CD4-positive, alpha-beta T cell (primary cell): ENCODE results near the gene LBHD2. TPM values are rescaled to one million over a fixed set of nuclear protein-coding genes. Genes with fewer than 3 reads are reported as not detected.
A peak's percentile ranks its signal among the peaks of the same experiment; 100 is the strongest.
"Not testable (repeated sequence)": the region's sequence is repeated elsewhere in the genome, so short reads cannot be mapped to it uniquely, and the experiment has no call there.

Experiments
- ATAC-seq: fragments of 200-7000 bp; cut with Tn5 transposase; one replicate; pipeline ENCODE4 v1.10.0; 2022; ENCODE audit warnings: mild to moderate bottlenecking; ENCODE audit not compliant: poor library complexity
- CTCF ChIA-PET: fragments of 350-600 bp; sonication (Branson Sonifier 250); formaldehyde crosslinking; loops from one replicate; lab custom pipeline; 2021; ENCODE audit warnings: antibody characterized with exemption, inconsistent platforms; lab: Charles Lee
- POLR2A ChIA-PET: fragments of 350-600 bp; sonication (Branson Sonifier 250); formaldehyde crosslinking; loops from one replicate; lab custom pipeline; 2021; ENCODE audit warnings: antibody characterized with exemption, inconsistent platforms; lab: Charles Lee
- DNase-seq, 14 experiments: peaks; one replicate each; pipeline ENCODE4 v3.0.0-alpha.2; 2013 to 2020; ENCODE audit warnings: mixed read lengths in 2 of 14
- H3K27ac ChIP-seq, 2 donors: one replicate each; pipeline versions ENCODE4 v1.5.1 to v1.7.0; 2013; ENCODE audit warnings: low read length in 2 of 2, low read depth in 1 of 2, mild to moderate bottlenecking in 1 of 2
- H3K27me3 ChIP-seq, 2 experiments: 1 replicate in 1 of 2; 2 replicates in 1 of 2; pipeline versions ENCODE4 v1.6.1 to v1.7.0; 2013; ENCODE audit warnings: low read length in 2 of 2, control low read depth in 1 of 2, mild to moderate bottlenecking in 1 of 2, moderate library complexity in 1 of 2; ENCODE audit not compliant: insufficient read depth in 2 of 2, control insufficient read depth in 1 of 2
- H3K36me3 ChIP-seq: one replicate; pipeline ENCODE4 v1.6.1; 2013; ENCODE audit warnings: low read length, control low read depth; ENCODE audit not compliant: insufficient read depth
- H3K4me1 ChIP-seq: one replicate; pipeline ENCODE4 v1.6.1; 2013; ENCODE audit warnings: low read length, control low read depth; ENCODE audit not compliant: insufficient read depth
- H3K4me3 ChIP-seq: one replicate; pipeline ENCODE4 v1.5.1; 2013; ENCODE audit warnings: mild to moderate bottlenecking, low read length, moderate library complexity
- H3K9me3 ChIP-seq, 2 experiments: 1 replicate in 1 of 2; 2 replicates in 1 of 2; pipeline versions ENCODE4 v1.6.1 to v1.7.0; 2013; ENCODE audit warnings: low read length in 2 of 2, mild to moderate bottlenecking in 2 of 2, control low read depth in 1 of 2, moderate library complexity in 1 of 2; ENCODE audit not compliant: control insufficient read depth in 1 of 2, insufficient read depth in 1 of 2
- H3K27ac Mint-ChIP-seq: one replicate; pipeline ENCODE4 v1.8.0; 2020; ENCODE audit warnings: mixed read lengths
- H3K27me3 Mint-ChIP-seq: one replicate; pipeline ENCODE4 v1.8.0; 2021; ENCODE audit warnings: mixed read lengths
- H3K36me3 Mint-ChIP-seq: one replicate; pipeline ENCODE4 v1.8.0; 2021; ENCODE audit warnings: low read depth, mixed read lengths
- H3K4me1 Mint-ChIP-seq: one replicate; pipeline ENCODE4 v1.8.0; 2021; ENCODE audit warnings: low read depth, mixed read lengths
- H3K4me3 Mint-ChIP-seq: one replicate; pipeline ENCODE4 v1.8.0; 2020; ENCODE audit warnings: mild to moderate bottlenecking, mixed read lengths
- H3K9me3 Mint-ChIP-seq: one replicate; pipeline ENCODE4 v1.8.0; 2020; ENCODE audit warnings: mixed read lengths
- intact Hi-C, 2 experiments: fragments of 100-400 bp; cut with DNase I in 1 of 2; cut with micrococcal nuclease in 1 of 2; formaldehyde crosslinking; loops; one replicate each; pipeline versions ENCODE4 v1.15.1 to v1.9.0; 2023 to 2025; cut with DNase I, micrococcal nuclease
- total RNA-seq, 174 experiments: library from RNA in 2 of 174; stranded (reverse) in 2 of 174; gene quantifications; one replicate each; pipeline ENCODE4 v1.2.3 and lab custom pipeline; 2021 to 2026
- TF ChIP-seq, protein P1 (sequence below): fragments of 200-600 bp; IDR thresholded peaks from one replicate; pipeline ENCODE4 v1.8.0; 2022; ENCODE audit warnings: antibody characterized with exemption, mild to moderate bottlenecking

LBHD2 gene
- total RNA-seq, 2 experiments from 2014 or later = not detected

DNA sequence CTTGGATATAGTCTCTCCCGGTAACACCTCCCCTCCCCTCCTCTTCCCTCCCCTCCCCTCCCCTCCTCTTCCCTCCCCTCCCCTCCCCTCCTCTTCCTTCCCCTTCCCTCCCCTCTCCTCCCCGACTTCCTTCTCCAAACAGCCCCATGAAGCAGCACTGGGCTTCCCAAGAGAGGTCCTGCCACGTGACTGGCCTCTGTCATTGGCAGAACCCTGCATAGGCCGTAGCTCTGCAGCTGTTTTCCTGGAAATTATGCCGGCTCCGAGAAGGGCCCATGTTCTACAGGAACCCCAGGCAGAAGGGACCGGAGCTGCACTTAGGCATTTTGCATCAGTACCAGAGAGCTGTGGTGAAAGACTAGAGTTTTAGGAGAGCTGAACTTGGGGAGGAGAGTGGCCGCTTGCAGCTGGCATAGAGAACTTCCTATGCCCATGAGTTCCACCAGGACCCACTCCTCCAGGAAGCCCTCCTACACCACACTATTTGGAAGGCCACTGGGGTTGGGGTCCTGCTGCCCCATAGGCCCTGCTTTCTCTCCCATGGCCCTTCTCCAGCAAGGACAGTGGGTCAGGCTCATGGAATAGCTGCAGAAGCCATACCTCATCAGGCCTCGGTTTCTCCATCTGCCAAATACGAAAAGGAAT lies 34.1 kb downstream of the LBHD2 start:
- peaks cover 8% of the 10 kb centered on the region for H3K4me1 Mint-ChIP-seq
- peaks cover 19% of the 10 kb centered on the region for H3K27me3 Mint-ChIP-seq
- no peaks in the 10 kb centered on the region for H3K9me3 Mint-ChIP-seq
- Histone ChIP-seq H3K27me3 (peaks cover 15 to 28% of the 10 kb centered on the region in 2 experiments), H3K27ac (no peak overlapping the region), H3K36me3 (no peaks in the 10 kb centered on the region), H3K4me1 (peaks cover 30% of the 10 kb centered on the region), H3K9me3 (peaks cover 0 to 4% of the 10 kb centered on the region in 2 experiments), H3K4me3 (no peak overlapping the region)
- intact Hi-C loops = no loop called here
- no peak for ATAC-seq
- H3K4me3 Mint-ChIP-seq = no peak overlapping the region
- no peak overlapping the region for H3K27ac Mint-ChIP-seq
- TF ChIP-seq, protein P1, sequence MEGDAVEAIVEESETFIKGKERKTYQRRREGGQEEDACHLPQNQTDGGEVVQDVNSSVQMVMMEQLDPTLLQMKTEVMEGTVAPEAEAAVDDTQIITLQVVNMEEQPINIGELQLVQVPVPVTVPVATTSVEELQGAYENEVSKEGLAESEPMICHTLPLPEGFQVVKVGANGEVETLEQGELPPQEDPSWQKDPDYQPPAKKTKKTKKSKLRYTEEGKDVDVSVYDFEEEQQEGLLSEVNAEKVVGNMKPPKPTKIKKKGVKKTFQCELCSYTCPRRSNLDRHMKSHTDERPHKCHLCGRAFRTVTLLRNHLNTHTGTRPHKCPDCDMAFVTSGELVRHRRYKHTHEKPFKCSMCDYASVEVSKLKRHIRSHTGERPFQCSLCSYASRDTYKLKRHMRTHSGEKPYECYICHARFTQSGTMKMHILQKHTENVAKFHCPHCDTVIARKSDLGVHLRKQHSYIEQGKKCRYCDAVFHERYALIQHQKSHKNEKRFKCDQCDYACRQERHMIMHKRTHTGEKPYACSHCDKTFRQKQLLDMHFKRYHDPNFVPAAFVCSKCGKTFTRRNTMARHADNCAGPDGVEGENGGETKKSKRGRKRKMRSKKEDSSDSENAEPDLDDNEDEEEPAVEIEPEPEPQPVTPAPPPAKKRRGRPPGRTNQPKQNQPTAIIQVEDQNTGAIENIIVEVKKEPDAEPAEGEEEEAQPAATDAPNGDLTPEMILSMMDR = no peak
- ChIA-PET POLR2A (no interaction called here), CTCF (interaction anchor here (4.0 kb wide), 1 partner anchor 13 kb away, joined by 15 read pairs; no protein-coding TSS in a partner anchor)
- DNase-seq = peak in 2 of 14 experiments; percentile 43 to 46
- no peaks in the 10 kb centered on the region for H3K36me3 Mint-ChIP-seq

DNA sequence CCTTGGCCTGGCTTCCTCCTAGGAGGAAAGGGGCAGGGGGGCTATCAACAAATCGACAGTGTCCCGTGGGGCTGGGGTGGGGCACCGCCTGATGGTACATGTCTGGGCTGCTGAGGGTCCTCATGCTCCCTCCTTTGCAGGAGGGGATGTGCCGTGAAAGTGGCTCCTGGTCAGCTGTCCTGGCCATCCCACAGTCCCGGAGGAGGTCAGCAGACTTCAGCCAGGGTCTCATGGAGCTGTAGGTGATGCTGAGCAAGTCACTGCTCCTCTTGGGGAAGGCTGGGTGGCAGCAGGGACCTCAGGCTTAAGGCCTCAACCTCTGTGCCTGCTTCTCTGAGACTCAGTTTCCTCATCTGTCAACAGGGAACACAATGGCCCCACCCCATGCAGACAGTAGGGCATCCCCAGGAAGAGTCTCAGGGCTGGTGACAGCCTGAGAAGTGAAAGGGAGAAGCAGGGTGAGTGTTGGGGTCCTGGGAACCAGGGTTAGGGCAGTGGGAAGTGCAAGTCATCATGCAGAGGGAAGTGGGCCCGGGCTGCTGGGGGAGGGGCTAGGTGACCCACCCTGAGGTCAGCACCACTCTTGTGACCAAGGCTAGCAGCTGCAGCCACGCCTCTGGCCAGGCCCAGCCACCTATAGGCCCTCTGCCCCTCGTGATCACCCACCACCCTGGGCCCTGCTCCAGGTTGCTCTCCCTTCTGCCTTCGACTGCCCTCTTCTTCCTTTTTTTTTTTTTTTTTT lies 34.8 kb downstream of the LBHD2 start:
- Histone ChIP-seq H3K4me1 (peaks cover 35% of the 10 kb centered on the region), H3K9me3 (peaks cover 0 to 7% of the 10 kb centered on the region in 2 experiments), H3K36me3 (no peaks in the 10 kb centered on the region), H3K27ac (peak overlapping the region in 1 of 2 donors; percentile 29), H3K27me3 (peaks cover 20 to 33% of the 10 kb centered on the region in 2 experiments), H3K4me3 (no peak overlapping the region)
- ATAC-seq (no peak), DNase-seq (peak in 3 of 14 experiments; percentile 40 to 77 (median 71))
- H3K4me1 Mint-ChIP-seq = peaks cover 8% of the 10 kb centered on the region
- no peak overlapping the region for H3K27ac Mint-ChIP-seq
- no peaks in the 10 kb centered on the region for H3K36me3 Mint-ChIP-seq
- ChIA-PET CTCF (no interaction called here), POLR2A (no interaction called here)
- TF ChIP-seq, protein P1 = no peak
- intact Hi-C loops = no loop called here
- no peak overlapping the region for H3K4me3 Mint-ChIP-seq
- H3K9me3 Mint-ChIP-seq = no peaks in the 10 kb centered on the region
- H3K27me3 Mint-ChIP-seq = peaks cover 19% of the 10 kb centered on the region

DNA sequence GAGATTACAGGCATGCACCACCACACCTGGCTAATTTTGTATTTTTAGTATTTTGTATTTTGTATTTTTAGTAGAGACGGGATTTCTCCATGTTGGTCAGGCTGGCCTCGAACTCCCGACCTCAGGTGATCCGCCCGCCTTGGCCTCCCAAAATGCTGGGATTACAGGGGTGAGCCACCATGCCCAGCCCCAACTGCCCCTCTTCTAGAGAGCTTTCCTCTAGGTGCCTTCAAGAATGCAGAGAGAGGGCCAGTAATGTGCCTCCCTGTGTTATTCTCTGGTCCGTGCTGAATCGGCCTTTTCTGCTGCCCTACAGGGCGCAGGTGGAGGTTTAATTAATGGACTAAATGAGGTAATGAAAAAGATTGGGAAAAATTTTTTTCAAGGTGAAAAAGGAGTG lies 35.5 kb downstream of the LBHD2 start:
- H3K4me1 ChIP-seq = peaks cover 41% of the 10 kb centered on the region
- CTCF ChIA-PET, H3K4me3 ChIP-seq, H3K4me3 Mint-ChIP-seq, H3K27ac ChIP-seq, H3K4me1 Mint-ChIP-seq, DNase-seq, H3K9me3 Mint-ChIP-seq, ATAC-seq, POLR2A ChIA-PET, H3K27ac Mint-ChIP-seq, intact Hi-C loops, H3K36me3 Mint-ChIP-seq, H3K36me3 ChIP-seq, H3K9me3 ChIP-seq: not testable (repeated sequence)
- peaks cover 26 to 40% of the 10 kb centered on the region in 2 experiments for H3K27me3 ChIP-seq
- peaks cover 25% of the 10 kb centered on the region for H3K27me3 Mint-ChIP-seq
